ENCODE results near the gene TMEM18.

Gene TMEM18

DNA sequence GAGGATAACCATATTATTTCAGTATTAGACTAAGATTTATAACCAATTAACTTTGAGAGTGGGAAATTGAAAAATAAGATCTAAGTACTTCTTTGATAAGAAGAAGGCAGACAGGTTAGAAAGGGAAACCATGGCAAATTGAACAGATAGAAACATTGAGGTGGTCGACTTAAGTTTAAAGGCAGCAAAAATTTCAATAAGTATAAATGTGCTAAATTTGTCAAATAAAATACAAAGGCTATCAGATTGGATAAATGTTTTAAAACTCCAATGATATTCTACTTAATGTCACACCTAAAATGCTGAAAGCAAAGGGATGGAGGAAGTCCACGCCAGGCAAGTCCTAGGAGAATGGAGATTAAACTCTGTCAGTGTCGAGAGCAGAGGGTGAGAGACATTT lies 59.2 kb downstream of the TMEM18 start:
- no peak for DNase-seq (ENCODE audit: low spot score)
